ENCODE data around the gene ADCY7.

- TF ChIP-seq MAFK (IDR thresholded peaks at IDR 0.05; ENCODE audit: low read depth, low read length) (no peak), CTCF (conservative IDR thresholded peaks at IDR 0.05; ENCODE audit: low read depth, low read length) (no peak), POLR2A (IDR thresholded peaks at IDR 0.05; ENCODE audit: low read depth, low read length) (no peak), MAZ (IDR thresholded peaks at IDR 0.05; ENCODE audit: borderline replicate concordance, low read depth, low read length) (no peak), USF2 (IDR thresholded peaks at IDR 0.05; ENCODE audit: low read depth, low read length) (no peak), RAD21 (IDR thresholded peaks at IDR 0.05; ENCODE audit: low read length) (no peak), RFX5 (IDR thresholded peaks at IDR 0.05; ENCODE audit: low read depth, low read length) (no peak), CEBPB (IDR thresholded peaks at IDR 0.05; ENCODE audit: low read depth, low read length) (no peak), SMC3 (IDR thresholded peaks at IDR 0.05; ENCODE audit: low read depth, low read length) (no peak), RCOR1 (IDR thresholded peaks at IDR 0.05; ENCODE audit: insufficient replicate concordance, low read length) (no peak), MXI1 (IDR thresholded peaks at IDR 0.05; ENCODE audit: borderline replicate concordance, low read depth, low read length) (no peak), ELK1 (IDR thresholded peaks at IDR 0.05; ENCODE audit: borderline replicate concordance, low read depth, low read length) (no peak)
Observed at GRCh38 chr16:50244140-50244503, 22.2 kb upstream of the ADCY7 start.

Measured in IMR-90 (cell line).